ENCODE data around the gene ACBD6.

ACBD6 gene

DNA sequence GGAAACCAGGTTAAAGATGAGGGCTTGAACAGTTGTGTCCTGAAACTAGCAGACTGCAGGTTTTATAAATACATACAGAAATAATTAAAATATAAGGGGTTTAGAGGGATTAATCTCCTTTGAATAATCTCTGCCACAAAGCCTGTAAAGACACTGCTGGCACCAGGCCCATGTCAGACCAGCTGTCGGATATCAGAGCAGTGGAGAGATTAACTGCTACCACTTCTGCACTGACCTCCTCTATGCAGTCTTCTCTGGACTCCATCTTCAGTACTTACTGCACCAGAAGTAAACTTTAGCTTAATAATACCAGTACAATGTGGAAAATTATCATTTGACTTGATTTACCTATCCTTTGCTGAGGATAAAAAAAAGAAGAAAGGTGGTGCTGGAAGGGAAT, 143.7 kb downstream of the ACBD6 start:
- Histone ChIP-seq H3K4me3 (ENCODE audit: low read depth in 1 of 2, low read length in 2 of 2) (no peak overlapping the region), H3K36me3 (ENCODE audit: insufficient read depth, low read length) (no peaks in the 10 kb centered on the region)

GRCh38 chr1:180353945-180354344, 148.4 kb downstream of the ACBD6 start:
- no peak overlapping the region for H3K4me3 ChIP-seq (ENCODE audit: low read depth in 1 of 2, low read length in 2 of 2)
- H3K27ac ChIP-seq (ENCODE audit: low read depth, low read length) = no peak overlapping the region
- no peaks in the 10 kb centered on the region for H3K36me3 ChIP-seq (ENCODE audit: insufficient read depth, low read length)
- H3K9me3 ChIP-seq (ENCODE audit: low read length) = no peaks in the 10 kb centered on the region
- no peaks in the 10 kb centered on the region for H3K27me3 ChIP-seq (ENCODE audit: control insufficient read depth in 1 of 2, insufficient read depth in 2 of 2, low read length in 2 of 2)
- H3K4me1 ChIP-seq (ENCODE audit: insufficient read depth, low read length) = no peaks in the 10 kb centered on the region
- H3K9ac ChIP-seq (ENCODE audit: low read length) = no peak overlapping the region

More for the DNA sequence above, 143.7 kb downstream of the ACBD6 start:
- Histone ChIP-seq H3K4me1 (ENCODE audit: insufficient read depth, low read length) (no peaks in the 10 kb centered on the region), H3K27ac (ENCODE audit: low read depth, low read length) (no peak overlapping the region), H3K9ac (ENCODE audit: low read length) (no peak overlapping the region), H3K9me3 (ENCODE audit: low read length) (no peaks in the 10 kb centered on the region), H3K27me3 (ENCODE audit: control insufficient read depth in 1 of 2, insufficient read depth in 2 of 2, low read length in 2 of 2) (no peaks in the 10 kb centered on the region)

- Histone ChIP-seq H3K4me1 (ENCODE audit: insufficient read depth, low read length) (no peaks in the 10 kb centered on the region), H3K9me3 (ENCODE audit: low read length) (no peaks in the 10 kb centered on the region), H3K36me3 (ENCODE audit: insufficient read depth, low read length) (no peaks in the 10 kb centered on the region), H3K27me3 (ENCODE audit: control insufficient read depth in 1 of 2, insufficient read depth in 2 of 2, low read length in 2 of 2) (no peaks in the 10 kb centered on the region), H3K4me3 (ENCODE audit: low read depth in 1 of 2, low read length in 2 of 2) (no peak overlapping the region), H3K27ac (ENCODE audit: low read depth, low read length) (no peak overlapping the region), H3K9ac (ENCODE audit: low read length) (no peak overlapping the region)
Measured at GRCh38 chr1:180352588-180352987, 149.8 kb downstream of the ACBD6 start.

GRCh38 chr1:180352021-180352420, 150.4 kb downstream of the ACBD6 start:
- Histone ChIP-seq H3K27me3 (ENCODE audit: control insufficient read depth in 1 of 2, insufficient read depth in 2 of 2, low read length in 2 of 2) (no peaks in the 10 kb centered on the region), H3K9me3 (ENCODE audit: low read length) (no peaks in the 10 kb centered on the region), H3K4me3 (ENCODE audit: low read depth in 1 of 2, low read length in 2 of 2) (no peak overlapping the region), H3K4me1 (ENCODE audit: insufficient read depth, low read length) (no peaks in the 10 kb centered on the region), H3K9ac (ENCODE audit: low read length) (no peak overlapping the region), H3K27ac (ENCODE audit: low read depth, low read length) (no peak overlapping the region), H3K36me3 (ENCODE audit: insufficient read depth, low read length) (no peaks in the 10 kb centered on the region)

DNA sequence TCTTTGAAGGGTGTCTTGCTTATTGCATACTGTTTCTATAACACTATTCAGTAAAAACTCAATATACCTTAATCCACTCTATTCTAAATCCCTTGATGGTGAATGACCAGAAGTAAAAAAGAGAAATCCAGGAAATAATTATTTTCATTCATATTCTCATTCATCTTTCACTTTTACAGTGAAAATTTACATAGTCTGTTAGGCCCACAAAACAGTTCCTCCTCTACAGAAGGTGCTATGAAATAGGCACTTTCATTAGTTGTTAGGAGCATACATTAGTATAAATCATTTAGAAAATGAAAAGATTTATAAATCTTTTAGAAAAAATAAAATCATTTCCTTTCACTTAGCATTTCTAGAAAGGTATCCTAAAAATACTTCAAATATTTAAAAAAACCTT, 157.2 kb downstream of the ACBD6 start:
- Histone ChIP-seq H3K9ac (ENCODE audit: low read length) (no peak overlapping the region), H3K27me3 (ENCODE audit: control insufficient read depth in 1 of 2, insufficient read depth in 2 of 2, low read length in 2 of 2) (no peaks in the 10 kb centered on the region), H3K36me3 (ENCODE audit: insufficient read depth, low read length) (no peaks in the 10 kb centered on the region), H3K4me1 (ENCODE audit: insufficient read depth, low read length) (peaks cover 9% of the 10 kb centered on the region), H3K27ac (ENCODE audit: low read depth, low read length) (no peak overlapping the region), H3K9me3 (ENCODE audit: low read length) (no peaks in the 10 kb centered on the region), H3K4me3 (ENCODE audit: low read depth in 1 of 2, low read length in 2 of 2) (no peak overlapping the region)

DNA sequence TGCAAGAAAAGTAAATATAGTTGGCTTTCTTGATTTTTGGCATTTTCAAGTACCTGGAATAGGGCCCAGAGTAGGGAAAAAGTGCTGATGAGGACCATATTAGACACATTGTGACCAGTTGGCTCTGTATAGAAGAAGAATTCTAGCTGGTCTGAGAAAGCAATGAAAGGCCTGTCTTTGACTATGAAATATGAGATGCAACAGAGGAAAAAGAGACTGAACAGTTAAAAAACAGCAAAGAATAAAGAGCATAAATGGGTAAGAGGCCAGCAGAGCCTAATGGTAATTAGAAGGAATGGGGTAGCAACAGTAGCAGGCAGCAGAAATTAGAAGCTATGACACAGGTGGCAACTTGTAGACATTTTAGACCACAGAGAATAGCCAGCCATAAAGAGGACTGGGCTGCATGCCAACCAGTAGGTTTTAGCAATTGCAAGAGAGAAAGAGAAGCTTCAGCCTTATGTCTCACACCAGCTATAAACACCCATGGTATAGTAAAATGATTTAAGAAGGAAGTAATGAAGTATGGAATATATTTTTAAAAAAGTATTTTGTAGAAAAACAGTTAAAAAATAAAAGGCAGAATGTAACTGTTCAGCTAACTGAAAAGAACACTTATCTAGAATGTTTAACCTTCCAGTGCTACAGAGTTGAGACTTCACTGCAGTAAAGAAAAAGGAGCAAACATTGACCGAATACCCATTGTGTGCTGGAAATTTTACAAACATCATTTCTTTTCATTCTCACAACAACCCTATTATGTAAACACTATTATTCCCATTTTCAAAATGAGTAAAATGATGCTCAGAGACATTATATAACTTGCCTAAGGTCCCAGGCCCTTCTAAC, 158.2 kb downstream of the ACBD6 start:
- no peaks in the 10 kb centered on the region for H3K27me3 ChIP-seq (ENCODE audit: control insufficient read depth in 1 of 2, insufficient read depth in 2 of 2, low read length in 2 of 2)
- no peak overlapping the region for H3K27ac ChIP-seq (ENCODE audit: low read depth, low read length)
- H3K9ac ChIP-seq (ENCODE audit: low read length) = no peak overlapping the region
- H3K4me1 ChIP-seq (ENCODE audit: insufficient read depth, low read length) = peaks cover 9% of the 10 kb centered on the region
- no peaks in the 10 kb centered on the region for H3K36me3 ChIP-seq (ENCODE audit: insufficient read depth, low read length)
- H3K9me3 ChIP-seq (ENCODE audit: low read length) = no peaks in the 10 kb centered on the region
- H3K4me3 ChIP-seq (ENCODE audit: low read depth in 1 of 2, low read length in 2 of 2) = no peak overlapping the region

- H3K4me1 ChIP-seq (ENCODE audit: insufficient read depth, low read length) = no peaks in the 10 kb centered on the region
Measured at GRCh38 chr1:180327089-180327488, 175.3 kb downstream of the ACBD6 start.

GRCh38 chr1:180312926-180313325, 189.5 kb downstream of the ACBD6 start:
- Histone ChIP-seq H3K27ac (ENCODE audit: low read depth, low read length) (no peak overlapping the region), H3K4me3 (ENCODE audit: low read depth in 1 of 2, low read length in 2 of 2) (no peak overlapping the region), H3K27me3 (ENCODE audit: control insufficient read depth in 1 of 2, insufficient read depth in 2 of 2, low read length in 2 of 2) (no peaks in the 10 kb centered on the region), H3K9me3 (ENCODE audit: low read length) (no peaks in the 10 kb centered on the region), H3K4me1 (ENCODE audit: insufficient read depth, low read length) (no peaks in the 10 kb centered on the region), H3K36me3 (ENCODE audit: insufficient read depth, low read length) (no peaks in the 10 kb centered on the region), H3K9ac (ENCODE audit: low read length) (no peak overlapping the region)

More at GRCh38 chr1:180327089-180327488, 175.3 kb downstream of the ACBD6 start:
- no peaks in the 10 kb centered on the region for H3K27me3 ChIP-seq (ENCODE audit: control insufficient read depth in 1 of 2, insufficient read depth in 2 of 2, low read length in 2 of 2)
- H3K36me3 ChIP-seq (ENCODE audit: insufficient read depth, low read length) = no peaks in the 10 kb centered on the region
- H3K27ac ChIP-seq (ENCODE audit: low read depth, low read length) = no peak overlapping the region
- H3K9me3 ChIP-seq (ENCODE audit: low read length) = no peaks in the 10 kb centered on the region
- no peak overlapping the region for H3K4me3 ChIP-seq (ENCODE audit: low read depth in 1 of 2, low read length in 2 of 2)
- no peak overlapping the region for H3K9ac ChIP-seq (ENCODE audit: low read length)

GRCh38 chr1:180311011-180311730, 191.2 kb downstream of the ACBD6 start:
- Histone ChIP-seq H3K27me3 (ENCODE audit: control insufficient read depth in 1 of 2, insufficient read depth in 2 of 2, low read length in 2 of 2) (no peaks in the 10 kb centered on the region), H3K4me3 (ENCODE audit: low read depth in 1 of 2, low read length in 2 of 2) (no peak overlapping the region), H3K27ac (ENCODE audit: low read depth, low read length) (no peak overlapping the region)

GRCh38 chr1:180310095-180310494, 192.3 kb downstream of the ACBD6 start:
- Histone ChIP-seq H3K27me3 (ENCODE audit: control insufficient read depth in 1 of 2, insufficient read depth in 2 of 2, low read length in 2 of 2) (no peaks in the 10 kb centered on the region), H3K9ac (ENCODE audit: low read length) (no peak overlapping the region), H3K4me3 (ENCODE audit: low read depth in 1 of 2, low read length in 2 of 2) (no peak overlapping the region), H3K4me1 (ENCODE audit: insufficient read depth, low read length) (no peaks in the 10 kb centered on the region), H3K27ac (ENCODE audit: low read depth, low read length) (no peak overlapping the region), H3K36me3 (ENCODE audit: insufficient read depth, low read length) (no peaks in the 10 kb centered on the region), H3K9me3 (ENCODE audit: low read length) (no peaks in the 10 kb centered on the region)

More at GRCh38 chr1:180311011-180311730, 191.2 kb downstream of the ACBD6 start:
- H3K36me3 ChIP-seq (ENCODE audit: insufficient read depth, low read length) = no peaks in the 10 kb centered on the region
- no peak overlapping the region for H3K9ac ChIP-seq (ENCODE audit: low read length)
- H3K4me1 ChIP-seq (ENCODE audit: insufficient read depth, low read length) = no peaks in the 10 kb centered on the region
- H3K9me3 ChIP-seq (ENCODE audit: low read length) = no peaks in the 10 kb centered on the region

DNA sequence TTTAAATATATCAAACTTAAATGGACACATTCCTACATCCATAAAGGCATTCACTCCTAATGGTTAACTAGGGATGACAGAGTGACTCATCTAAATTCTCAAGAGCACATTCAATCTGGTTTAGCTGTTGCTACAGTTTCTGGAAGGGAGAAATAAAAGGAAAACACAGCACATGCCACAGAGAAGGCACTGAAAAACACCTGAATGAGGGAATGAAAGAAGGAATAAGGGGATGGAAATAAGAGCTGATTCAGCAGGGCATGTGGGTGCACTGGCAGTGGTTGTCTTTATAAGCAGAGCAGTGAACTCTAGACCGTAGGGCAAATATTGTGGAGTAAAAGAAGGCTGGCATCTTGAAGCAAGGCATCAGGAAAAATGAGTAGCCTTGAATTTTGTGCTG, 193.0 kb downstream of the ACBD6 start:
- Histone ChIP-seq H3K27ac (ENCODE audit: low read depth, low read length) (no peak overlapping the region), H3K4me3 (ENCODE audit: low read depth in 1 of 2, low read length in 2 of 2) (no peak overlapping the region), H3K27me3 (ENCODE audit: control insufficient read depth in 1 of 2, insufficient read depth in 2 of 2, low read length in 2 of 2) (no peaks in the 10 kb centered on the region), H3K9ac (ENCODE audit: low read length) (no peak overlapping the region), H3K9me3 (ENCODE audit: low read length) (no peaks in the 10 kb centered on the region), H3K36me3 (ENCODE audit: insufficient read depth, low read length) (no peaks in the 10 kb centered on the region), H3K4me1 (ENCODE audit: insufficient read depth, low read length) (no peaks in the 10 kb centered on the region)
